BE2C (cell line): ENCODE measurements around the gene ROCK2.

Source experiments
- DNase-seq: peaks from one replicate; pipeline ENCODE4 v3.0.0-alpha.2; 2020
- H3K27me3 ChIP-seq: fragments of 250-450 bp; sonication (Bioruptor Pico); 2 replicates; pipeline ENCODE4 v1.5.1; 2020; ENCODE audit warnings: mild to moderate bottlenecking
- H3K36me3 ChIP-seq: fragments of 250-450 bp; sonication (Bioruptor Pico); 2 replicates; pipeline ENCODE4 v1.5.1; 2020; ENCODE audit warnings: mild to moderate bottlenecking
- H3K4me1 ChIP-seq: fragments of 250-450 bp; sonication (Bioruptor Pico); 2 replicates; pipeline ENCODE4 v1.5.1; 2020
- H3K4me3 ChIP-seq: 2 replicates; pipeline ENCODE4 v1.5.1; 2011; ENCODE audit warnings: low read depth, low read length
- H3K9me3 ChIP-seq: fragments of 250-450 bp; sonication (Bioruptor Pico); 2 replicates; pipeline ENCODE4 v1.5.1; 2020
- TF ChIP-seq, protein P1 (sequence below): IDR thresholded peaks from 2 replicates; pipeline ENCODE4 v1.5.1; 2012; ENCODE audit warnings: mild to moderate bottlenecking, low read depth, low read length

ROCK2 gene

DNA sequence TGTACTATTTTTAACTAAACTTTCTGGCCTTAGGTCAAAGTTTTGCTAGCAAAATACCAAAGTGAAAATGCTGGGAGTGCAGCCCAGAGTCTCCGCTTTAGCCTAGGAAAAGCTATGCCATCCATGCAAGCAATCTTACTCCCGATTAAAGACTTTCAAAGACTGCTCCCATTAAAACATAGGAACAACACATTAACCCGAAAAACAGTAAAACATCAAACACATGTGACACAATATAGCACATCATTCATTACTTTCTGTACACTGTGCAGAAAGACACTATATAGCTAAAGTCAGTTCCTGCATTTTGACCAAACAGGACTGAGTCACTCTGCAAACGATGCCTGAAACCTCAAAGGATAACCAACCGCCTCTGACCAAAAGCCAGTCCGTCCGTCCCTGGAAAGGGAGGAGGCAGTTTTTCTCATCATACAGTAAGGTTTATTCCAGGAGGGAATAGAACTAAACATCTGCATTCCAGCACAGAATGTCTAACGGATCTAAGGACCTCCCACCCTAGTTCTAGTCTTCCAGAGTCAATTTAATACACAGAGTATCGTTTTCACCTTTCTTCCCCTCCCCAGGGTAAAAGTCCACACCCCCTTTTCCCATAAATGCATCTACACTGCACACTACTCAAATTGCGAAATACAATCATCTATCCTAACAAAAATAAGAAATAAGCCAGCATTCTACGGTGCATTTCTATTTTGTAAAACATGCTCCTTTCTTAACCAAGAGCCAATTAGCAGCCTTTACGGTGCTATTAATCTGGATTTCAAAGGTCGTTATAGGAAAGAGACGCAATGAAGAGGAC is 1.7 kb downstream of the ROCK2 start:
- Histone ChIP-seq H3K4me3 (peak overlapping the region; percentile 75), H3K36me3 (no peaks in the 10 kb centered on the region), H3K27me3 (no peaks in the 10 kb centered on the region), H3K4me1 (no peaks in the 10 kb centered on the region), H3K9me3 (no peaks in the 10 kb centered on the region)
- TF ChIP-seq, protein P1, sequence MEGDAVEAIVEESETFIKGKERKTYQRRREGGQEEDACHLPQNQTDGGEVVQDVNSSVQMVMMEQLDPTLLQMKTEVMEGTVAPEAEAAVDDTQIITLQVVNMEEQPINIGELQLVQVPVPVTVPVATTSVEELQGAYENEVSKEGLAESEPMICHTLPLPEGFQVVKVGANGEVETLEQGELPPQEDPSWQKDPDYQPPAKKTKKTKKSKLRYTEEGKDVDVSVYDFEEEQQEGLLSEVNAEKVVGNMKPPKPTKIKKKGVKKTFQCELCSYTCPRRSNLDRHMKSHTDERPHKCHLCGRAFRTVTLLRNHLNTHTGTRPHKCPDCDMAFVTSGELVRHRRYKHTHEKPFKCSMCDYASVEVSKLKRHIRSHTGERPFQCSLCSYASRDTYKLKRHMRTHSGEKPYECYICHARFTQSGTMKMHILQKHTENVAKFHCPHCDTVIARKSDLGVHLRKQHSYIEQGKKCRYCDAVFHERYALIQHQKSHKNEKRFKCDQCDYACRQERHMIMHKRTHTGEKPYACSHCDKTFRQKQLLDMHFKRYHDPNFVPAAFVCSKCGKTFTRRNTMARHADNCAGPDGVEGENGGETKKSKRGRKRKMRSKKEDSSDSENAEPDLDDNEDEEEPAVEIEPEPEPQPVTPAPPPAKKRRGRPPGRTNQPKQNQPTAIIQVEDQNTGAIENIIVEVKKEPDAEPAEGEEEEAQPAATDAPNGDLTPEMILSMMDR, result no peak
- no peak for DNase-seq

DNA sequence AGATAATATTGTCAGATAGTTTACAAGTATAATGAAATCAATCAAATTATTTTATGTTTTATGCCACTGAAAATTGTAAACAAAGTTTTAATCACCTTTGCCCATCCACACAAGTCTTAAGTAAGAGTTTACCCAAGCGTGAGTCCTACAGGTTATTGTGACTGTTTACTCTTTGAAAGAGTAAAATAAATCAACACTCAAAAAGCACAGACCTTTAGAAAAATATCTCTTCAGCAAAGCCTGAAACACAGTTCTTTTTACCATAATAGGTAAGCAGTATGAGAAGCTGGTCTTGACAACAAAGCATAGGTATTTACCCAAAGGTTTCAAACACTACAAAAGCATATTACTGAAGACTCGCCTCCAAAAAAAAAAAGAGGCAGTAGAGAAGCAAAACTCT is 3.7 kb downstream of the ROCK2 start:
- TF ChIP-seq, protein P1, result no peak

DNA sequence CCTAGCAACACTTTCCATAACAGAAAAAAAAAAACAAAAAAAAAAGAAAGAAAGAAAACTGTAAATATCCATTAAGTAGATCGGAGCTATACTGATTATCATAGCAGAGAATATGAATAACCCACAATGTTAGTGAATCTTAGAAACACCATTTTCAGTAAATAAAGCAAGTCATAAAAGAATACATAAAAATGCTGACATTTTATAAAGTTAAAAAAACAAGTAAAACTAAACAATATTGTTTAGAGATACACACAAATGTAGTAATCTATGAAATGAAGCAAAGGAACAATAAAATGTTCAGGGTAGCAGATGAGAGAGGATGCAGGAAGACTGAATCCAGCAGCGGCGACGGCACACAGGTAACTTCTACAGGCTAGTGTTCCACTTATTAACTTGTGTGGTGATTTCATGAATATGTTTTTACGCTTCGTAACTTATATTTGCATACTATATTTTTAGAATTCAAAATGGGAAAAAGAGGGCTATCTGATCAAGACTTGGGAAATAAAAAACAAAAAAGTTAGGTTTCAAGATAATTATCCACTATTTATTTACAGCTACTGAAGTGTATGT is 4.8 kb downstream of the ROCK2 start:
- no peaks in the 10 kb centered on the region for H3K36me3 ChIP-seq
- H3K4me1 ChIP-seq, result 0 out of 2 replicates have a peak, but pooled peaks cover 3% of the 10 kb centered on the region
- TF ChIP-seq, protein P1, result no peak
- H3K9me3 ChIP-seq, result no peaks in the 10 kb centered on the region
- DNase-seq, result no peak
- H3K27me3 ChIP-seq, result no peaks in the 10 kb centered on the region
- H3K4me3 ChIP-seq, result no peak overlapping the region

More for the DNA sequence above, 3.7 kb downstream of the ROCK2 start:
- no peaks in the 10 kb centered on the region for H3K9me3 ChIP-seq
- H3K27me3 ChIP-seq, result no peaks in the 10 kb centered on the region
- DNase-seq, result no peak
- H3K4me1 ChIP-seq, result no peaks in the 10 kb centered on the region
- no peak overlapping the region for H3K4me3 ChIP-seq
- no peaks in the 10 kb centered on the region for H3K36me3 ChIP-seq

DNA sequence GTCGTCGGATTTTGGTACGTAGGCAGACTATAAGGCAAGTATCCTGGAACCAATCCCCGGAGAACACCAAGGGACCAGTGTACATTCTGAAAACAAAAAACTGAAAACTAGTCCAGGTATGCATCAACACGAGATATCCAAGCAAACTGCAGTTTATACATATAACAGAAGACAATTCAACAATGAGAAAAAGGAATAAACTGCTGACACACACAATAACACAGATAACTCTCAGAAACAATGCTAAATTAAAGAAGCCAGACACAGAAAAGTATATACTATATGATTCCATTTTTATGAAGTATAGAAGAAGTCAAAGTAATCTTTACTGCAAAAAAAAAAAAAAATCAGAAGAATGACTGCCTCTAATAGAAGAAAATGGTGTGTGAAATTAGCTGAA is 5.9 kb downstream of the ROCK2 start:
- DNase-seq, result no peak
- 0 out of 2 replicates have a peak, but pooled peaks cover 3% of the 10 kb centered on the region for H3K4me1 ChIP-seq
- TF ChIP-seq, protein P1, result no peak

DNA sequence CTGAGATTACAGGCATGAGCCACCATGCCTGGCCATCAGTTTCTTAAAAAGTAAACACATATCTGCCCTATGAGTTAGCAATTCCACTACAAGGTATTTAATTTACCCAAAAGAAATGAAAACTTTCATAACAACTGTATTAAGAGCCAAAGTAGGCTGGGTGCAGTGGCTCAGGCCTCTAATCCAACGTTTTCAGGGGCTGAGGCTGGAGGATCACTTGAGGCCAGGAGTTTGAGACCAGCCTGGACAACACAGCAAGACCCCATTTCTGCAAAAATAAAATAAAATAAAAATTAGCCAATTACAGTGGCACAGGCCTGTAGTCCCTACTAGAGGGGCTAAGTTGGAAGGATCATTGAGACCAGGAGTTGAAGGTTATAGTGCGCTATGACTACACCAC is 6.5 kb downstream of the ROCK2 start:
- TF ChIP-seq, protein P1, result no peak
- no peaks in the 10 kb centered on the region for H3K9me3 ChIP-seq
- no peak for DNase-seq
- no peaks in the 10 kb centered on the region for H3K27me3 ChIP-seq
- no peaks in the 10 kb centered on the region for H3K36me3 ChIP-seq
- H3K4me3 ChIP-seq, result no peak overlapping the region
- 0 out of 2 replicates have a peak, but pooled peaks cover 3% of the 10 kb centered on the region for H3K4me1 ChIP-seq

More for the DNA sequence above, 5.9 kb downstream of the ROCK2 start:
- Histone ChIP-seq H3K9me3 (no peaks in the 10 kb centered on the region), H3K36me3 (no peaks in the 10 kb centered on the region), H3K4me3 (no peak overlapping the region), H3K27me3 (no peaks in the 10 kb centered on the region)

DNA sequence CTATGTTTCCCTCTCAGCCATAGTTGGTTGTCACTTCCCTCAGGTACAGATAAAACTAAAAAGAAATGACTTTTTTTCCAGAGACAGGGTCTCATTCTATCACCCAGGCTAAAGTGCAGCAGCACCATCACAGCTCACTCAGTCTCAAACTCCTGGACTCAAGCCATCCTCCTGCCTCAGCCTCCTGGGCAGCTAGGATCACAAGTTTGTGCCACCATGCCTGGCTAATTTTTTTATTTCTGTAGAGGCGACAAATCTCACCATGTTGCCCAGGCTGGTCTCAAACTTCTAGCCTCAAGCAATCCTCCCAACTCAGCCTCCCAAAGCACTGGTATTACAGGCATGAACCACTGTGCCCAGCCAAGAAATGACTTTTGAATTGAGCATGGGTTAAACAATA is 8.2 kb downstream of the ROCK2 start:
- no peaks in the 10 kb centered on the region for H3K27me3 ChIP-seq
- no peaks in the 10 kb centered on the region for H3K36me3 ChIP-seq
- DNase-seq, result no peak
- H3K4me1 ChIP-seq, result 0 out of 2 replicates have a peak, but pooled peaks cover 3% of the 10 kb centered on the region
- TF ChIP-seq, protein P1, result no peak
- no peak overlapping the region for H3K4me3 ChIP-seq
- no peaks in the 10 kb centered on the region for H3K9me3 ChIP-seq
